ENCODE results near the gene MED10. TPM values are rescaled to one million over a fixed set of nuclear protein-coding genes. Genes with fewer than 3 reads are reported as not detected.

Gene MED10
- total and polyA plus RNA-seq, 2 donors (not counting 3 experiments of a cell fraction or from before 2014, with no cell fraction given): 55.6 to 56.3 TPM

- no peak overlapping the region for H3K27ac ChIP-seq (ENCODE audit: insufficient read depth, low read depth, low read length)
- DNase-seq (ENCODE audit: low read depth, low spot score) (no peak), FAIRE-seq (no peak)
- TF ChIP-seq FOS (IDR thresholded peaks at IDR 0.05; ENCODE audit: borderline replicate concordance, insufficient read depth, low read length) (no peak), MAX (IDR thresholded peaks at IDR 0.05; ENCODE audit: insufficient read depth, insufficient read length) (no peak), EZH2 (IDR thresholded peaks at IDR 0.05; ENCODE audit: borderline replicate concordance, low read depth, low read length, severe bottlenecking) (no peak), GATA2 (IDR thresholded peaks at IDR 0.05; ENCODE audit: insufficient read depth, insufficient read length, low read depth, low read length) (no peak), JUN (IDR thresholded peaks at IDR 0.05; ENCODE audit: borderline replicate concordance, insufficient read depth, insufficient read length, low read depth) (no peak), POLR2AphosphoS5 (IDR thresholded peaks at IDR 0.05; ENCODE audit: insufficient read depth, low read depth, low read length) (no peak), POLR2A (IDR thresholded peaks at IDR 0.05; ENCODE audit: low read depth, low read length) (no peak), MYC (IDR thresholded peaks at IDR 0.05; ENCODE audit: low read depth, low read length) (no peak), CTCF (IDR thresholded peaks at IDR 0.05; ENCODE audit: extremely low read depth in 1 of 2, insufficient read depth in 1 of 2, low read depth in 1 of 2, low read length in 2 of 2) (no peak)
- no peaks in the 10 kb centered on the region for H3K27me3 ChIP-seq (ENCODE audit: control insufficient read depth in 2 of 2, insufficient read depth in 2 of 2, low read length in 2 of 2)
- H3K4me3 ChIP-seq (replicated peaks in 1 of 3; ENCODE audit: insufficient read depth in 1 of 3, low read depth in 1 of 3, low read length in 3 of 3): no peak overlapping the region
- dilution Hi-C loops (cut with MboI; ENCODE audit: extremely low pct_ligation_motif_present, low sequenced_read_pairs): no loop called here
- intact Hi-C loops (cut with micrococcal nuclease): no loop called here
- H3K36me3 ChIP-seq (ENCODE audit: control insufficient read depth in 2 of 2, extremely low read depth in 1 of 2, insufficient read depth in 2 of 2, low read length in 2 of 2): no peaks in the 10 kb centered on the region
- no peak overlapping the region for H3K4me2 ChIP-seq (ENCODE audit: insufficient read depth, low read length)
- H4K20me1 ChIP-seq (replicated peaks; ENCODE audit: control insufficient read depth, extremely low read depth, insufficient read depth, low read length): no peaks in the 10 kb centered on the region
- no peaks in the 10 kb centered on the region for H3K9me3 ChIP-seq (replicated peaks; ENCODE audit: control insufficient read depth, insufficient read depth, low read length)
- H3K4me1 ChIP-seq (ENCODE audit: control insufficient read depth, extremely low read depth, insufficient read depth, low read length): no peaks in the 10 kb centered on the region
- H3K9me1 ChIP-seq (replicated peaks; ENCODE audit: control insufficient read depth, extremely low read depth, insufficient read depth, low read length): no peaks in the 10 kb centered on the region
- no TSS peak for BruUV-seq (replicated peaks)
- H3K9ac ChIP-seq (replicated peaks; ENCODE audit: extremely low read depth, insufficient read depth, low read length): no peak overlapping the region
- H2AFZ ChIP-seq (ENCODE audit: low read depth, low read length): no peak overlapping the region
- ChIA-PET CTCF (no interaction called here), POLR2A (no interaction called here)
- no peaks in the 10 kb centered on the region for H3K79me2 ChIP-seq (ENCODE audit: control insufficient read depth, insufficient read depth, low read length)
Measured at GRCh38 chr5:6356578-6357164, 21.7 kb downstream of the MED10 start.

Data from endothelial cell of umbilical vein (primary cell).